ENCODE results near the gene SAMHD1. TPM values are rescaled to one million over a fixed set of nuclear protein-coding genes. Genes with fewer than 3 reads are reported as not detected.

Gene SAMHD1
- total and polyA plus RNA-seq, 2 of the 8 experiments (the other 6 are each of a cell fraction or from before 2014, with no cell fraction given) = 22.0 to 37.1 TPM

DNA sequence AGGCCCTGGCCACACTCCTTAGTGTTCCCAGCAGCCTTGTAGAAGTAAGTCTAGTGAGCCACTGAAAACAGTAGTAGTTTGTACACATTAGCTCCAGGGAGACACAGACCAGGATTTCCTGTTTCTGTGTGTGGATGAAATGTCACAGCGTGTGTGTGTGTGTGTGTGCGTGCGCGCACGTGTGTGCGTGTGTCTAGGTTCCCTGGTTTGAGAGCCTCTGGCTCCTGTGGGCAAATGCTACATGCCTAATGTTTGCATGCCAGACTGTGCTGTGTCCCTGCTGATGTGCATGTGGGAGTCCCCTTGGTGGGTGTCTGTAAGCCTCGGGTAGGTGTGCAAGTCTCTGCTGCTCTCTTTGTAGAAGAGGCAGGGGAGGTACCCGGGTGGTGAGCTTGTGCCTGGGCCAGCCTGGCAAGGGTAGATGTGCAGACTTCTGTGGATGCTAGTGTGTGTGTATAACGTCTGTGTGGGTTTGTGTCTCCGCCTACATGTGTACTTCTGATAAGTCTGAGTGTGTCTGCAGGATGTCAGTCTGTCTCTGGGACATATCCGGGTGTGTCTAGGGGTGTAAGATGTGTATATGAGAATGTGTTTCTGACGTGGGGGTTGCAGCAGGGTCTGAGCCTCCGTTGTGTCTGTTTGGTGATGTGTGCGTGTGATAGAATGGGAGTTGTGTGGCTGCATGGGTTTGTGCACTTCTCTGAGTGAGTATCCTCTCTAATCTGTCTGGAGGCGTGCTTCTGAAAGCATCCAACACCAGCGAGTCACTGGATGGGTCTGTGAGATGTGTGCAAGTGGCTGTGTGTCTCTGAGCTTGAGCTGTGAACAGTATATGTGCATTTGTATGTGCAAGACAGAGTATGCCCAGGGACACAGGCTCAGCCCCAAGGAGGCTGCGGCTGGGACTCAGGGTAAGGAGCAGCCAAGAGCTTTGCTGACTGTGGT lies 94.5 kb downstream of the SAMHD1 start (continued):
- TF ChIP-seq RFX5 (IDR thresholded peaks at IDR 0.05; ENCODE audit: borderline replicate concordance, low read depth, low read length) (no peak), FOSL1 (IDR thresholded peaks at IDR 0.05; ENCODE audit: insufficient read depth, low read depth, low read length) (no peak)
- TF ChIP-seq, protein P1, sequence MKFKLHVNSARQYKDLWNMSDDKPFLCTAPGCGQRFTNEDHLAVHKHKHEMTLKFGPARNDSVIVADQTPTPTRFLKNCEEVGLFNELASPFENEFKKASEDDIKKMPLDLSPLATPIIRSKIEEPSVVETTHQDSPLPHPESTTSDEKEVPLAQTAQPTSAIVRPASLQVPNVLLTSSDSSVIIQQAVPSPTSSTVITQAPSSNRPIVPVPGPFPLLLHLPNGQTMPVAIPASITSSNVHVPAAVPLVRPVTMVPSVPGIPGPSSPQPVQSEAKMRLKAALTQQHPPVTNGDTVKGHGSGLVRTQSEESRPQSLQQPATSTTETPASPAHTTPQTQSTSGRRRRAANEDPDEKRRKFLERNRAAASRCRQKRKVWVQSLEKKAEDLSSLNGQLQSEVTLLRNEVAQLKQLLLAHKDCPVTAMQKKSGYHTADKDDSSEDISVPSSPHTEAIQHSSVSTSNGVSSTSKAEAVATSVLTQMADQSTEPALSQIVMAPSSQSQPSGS (IDR thresholded peaks at IDR 0.05; ENCODE audit: low read length) = no peak
